ENCODE results near the gene CEP20. TPM values are rescaled to one million over a fixed set of nuclear protein-coding genes. Genes with fewer than 3 reads are reported as not detected.

CEP20 gene
- total and polyA plus RNA-seq, 2 experiments from 2014 or later = 20.5 to 39.8 TPM

DNA sequence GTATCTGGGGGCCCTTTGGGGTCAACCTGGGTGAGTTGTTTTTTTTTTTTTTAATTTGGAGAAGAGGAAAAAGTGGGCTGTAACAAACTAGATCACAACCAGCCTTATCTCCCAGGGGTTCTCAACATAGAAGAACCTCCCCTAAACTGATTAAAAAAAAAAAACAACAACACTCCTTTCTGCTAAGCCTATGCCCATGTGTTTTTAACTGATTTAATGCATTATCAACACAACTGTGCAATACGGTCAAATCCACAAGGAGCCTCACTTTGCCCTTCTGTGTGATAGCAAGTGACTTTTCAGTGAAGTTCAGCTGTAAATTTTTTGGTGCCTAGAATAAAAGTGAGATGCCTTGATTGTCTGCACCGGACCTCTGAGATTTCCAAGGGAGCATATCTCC, 32.2 kb downstream of the CEP20 start:
- WGBS (ENCODE audit: low lambda C conversion rate, missing lambda C conversion rate) = 65% methylated on average over 2 of the region's 2 CpGs
- Histone ChIP-seq H3K4me3 (no peak overlapping the region), H3K27ac (no peak overlapping the region), H3K79me2 (no peaks in the 10 kb centered on the region), H3K27me3 (peaks cover 63% of the 10 kb centered on the region), H3K9me3 (ENCODE audit: low read depth) (no peaks in the 10 kb centered on the region), H2AFZ (no peak overlapping the region), H3K9me2 (replicated peaks; ENCODE audit: insufficient read depth) (no peaks in the 10 kb centered on the region), H3K4me2 (no peak overlapping the region), H3K36me3 (replicated peaks; ENCODE audit: insufficient read depth, low read depth) (no peaks in the 10 kb centered on the region), H4K20me1 (ENCODE audit: insufficient read depth, poor library complexity, severe bottlenecking) (no peaks in the 10 kb centered on the region), H3K4me1 (ENCODE audit: insufficient read depth) (no peaks in the 10 kb centered on the region)
- DNase-seq (ENCODE audit: low spot score) = no peak
- TF ChIP-seq CTCF (IDR thresholded peaks at IDR 0.05; ENCODE audit: poor library complexity) (no peak), EZH2 (IDR thresholded peaks at IDR 0.05; ENCODE audit: borderline replicate concordance) (no peak), EZH2phosphoT487 (IDR thresholded peaks at IDR 0.05; ENCODE audit: low read depth, severe bottlenecking, unreplicated experiment) (no peak)

GRCh38 chr16:15855704-15856003, 32.7 kb downstream of the CEP20 start:
- Histone ChIP-seq H3K36me3 (replicated peaks; ENCODE audit: insufficient read depth, low read depth) (no peaks in the 10 kb centered on the region), H3K4me3 (no peak overlapping the region), H3K9me2 (replicated peaks; ENCODE audit: insufficient read depth) (no peaks in the 10 kb centered on the region), H3K79me2 (no peaks in the 10 kb centered on the region), H4K20me1 (ENCODE audit: insufficient read depth, poor library complexity, severe bottlenecking) (no peaks in the 10 kb centered on the region), H3K4me1 (ENCODE audit: insufficient read depth) (no peaks in the 10 kb centered on the region), H3K9me3 (ENCODE audit: low read depth) (no peaks in the 10 kb centered on the region), H2AFZ (no peak overlapping the region), H3K27me3 (peaks cover 63% of the 10 kb centered on the region), H3K27ac (no peak overlapping the region), H3K4me2 (no peak overlapping the region)
- no peak for TF ChIP-seq EZH2 (IDR thresholded peaks at IDR 0.05; ENCODE audit: borderline replicate concordance)
- TF ChIP-seq EZH2phosphoT487 (IDR thresholded peaks at IDR 0.05; ENCODE audit: low read depth, severe bottlenecking, unreplicated experiment) = no peak
- TF ChIP-seq CTCF (IDR thresholded peaks at IDR 0.05; ENCODE audit: poor library complexity) = no peak
- 85% methylated on average over 5 of the region's 5 CpGs for WGBS (ENCODE audit: low lambda C conversion rate, missing lambda C conversion rate)
- DNase-seq (ENCODE audit: low spot score) = no peak

DNA sequence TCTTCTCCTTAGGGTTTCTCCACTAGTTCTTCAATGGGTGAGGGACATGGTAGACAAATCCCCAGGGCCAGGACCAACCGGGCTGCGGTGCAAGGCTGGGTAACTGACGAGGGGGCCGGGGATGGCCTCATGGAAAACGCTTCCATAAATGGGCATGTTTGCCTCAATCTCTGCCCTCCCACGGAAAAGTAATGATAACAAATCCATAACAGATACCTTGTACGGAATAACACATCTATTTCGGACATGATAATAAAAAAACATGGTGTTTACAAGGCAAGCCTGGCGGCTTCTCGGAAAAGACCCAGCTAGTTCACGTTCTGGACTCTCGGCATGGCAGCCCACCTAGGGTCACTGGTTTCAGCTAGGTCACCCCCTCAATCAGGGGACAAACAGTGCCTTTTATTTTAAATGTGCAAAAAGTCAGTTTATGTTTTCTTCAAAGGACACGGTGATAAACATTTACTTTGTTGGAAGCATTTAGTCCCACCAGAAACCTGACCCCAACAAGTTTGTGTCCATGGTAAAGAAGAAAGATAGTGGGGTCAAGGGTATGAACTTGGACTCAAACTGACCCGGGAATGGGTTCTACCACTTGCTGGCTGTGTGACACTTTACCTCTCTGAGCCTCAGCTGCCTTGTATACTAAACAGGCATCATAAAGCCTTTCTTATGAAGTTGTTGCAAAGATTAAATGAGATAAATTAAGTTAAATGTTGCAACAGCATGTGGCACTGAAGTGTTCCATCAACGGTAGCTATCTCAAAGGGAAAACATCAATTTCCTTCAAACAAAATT, 33.3 kb downstream of the CEP20 start:
- H3K4me3 ChIP-seq = no peak overlapping the region
- no peaks in the 10 kb centered on the region for H4K20me1 ChIP-seq (ENCODE audit: insufficient read depth, poor library complexity, severe bottlenecking)
- 70% methylated on average over 15 of the region's 15 CpGs for WGBS (ENCODE audit: low lambda C conversion rate, missing lambda C conversion rate)
- H3K27ac ChIP-seq = no peak overlapping the region
- H2AFZ ChIP-seq = no peak overlapping the region
- H3K9me2 ChIP-seq (replicated peaks; ENCODE audit: insufficient read depth) = no peaks in the 10 kb centered on the region
- DNase-seq (ENCODE audit: low spot score) = no peak
- TF ChIP-seq EZH2 (IDR thresholded peaks at IDR 0.05; ENCODE audit: borderline replicate concordance) = no peak
- no peak for TF ChIP-seq CTCF (IDR thresholded peaks at IDR 0.05; ENCODE audit: poor library complexity)
- TF ChIP-seq EZH2phosphoT487 (IDR thresholded peaks at IDR 0.05; ENCODE audit: low read depth, severe bottlenecking, unreplicated experiment) = no peak
- no peak overlapping the region for H3K4me2 ChIP-seq
- no peaks in the 10 kb centered on the region for H3K4me1 ChIP-seq (ENCODE audit: insufficient read depth)
- no peaks in the 10 kb centered on the region for H3K79me2 ChIP-seq
- peaks cover 60% of the 10 kb centered on the region for H3K27me3 ChIP-seq
- H3K36me3 ChIP-seq (replicated peaks; ENCODE audit: insufficient read depth, low read depth) = no peaks in the 10 kb centered on the region
- H3K9me3 ChIP-seq (ENCODE audit: low read depth) = no peaks in the 10 kb centered on the region
